Sigmoid colon (tissue), 7 donors: Measurements from ENCODE around the gene ARHGAP18. TPM values are rescaled to one million over a fixed set of nuclear protein-coding genes. Genes with fewer than 3 reads are reported as not detected.
A peak's percentile ranks its signal among the peaks of the same experiment; 100 is the strongest.

ENCODE experiments used
- DNase-seq: peaks from one replicate; pipeline ENCODE4 v3.0.0-alpha.2; 2019
- H3K27ac ChIP-seq, 4 donors: fragments of 200-600 bp; sonication (generic); one replicate each; pipeline ENCODE4 v1.5.1; 2016 to 2019; ENCODE audit warnings: mild to moderate bottlenecking in 1 of 4
- H3K27me3 ChIP-seq, 3 donors: fragments of 200-600 bp; sonication (generic); one replicate each; pipeline ENCODE4 v1.5.1; 2019; ENCODE audit warnings: mild to moderate bottlenecking in 1 of 3
- H3K36me3 ChIP-seq, 4 donors: fragments of 200-600 bp; sonication (generic); one replicate each; pipeline ENCODE4 v1.5.1; 2016 to 2019
- H3K4me1 ChIP-seq, 4 donors: fragments of 200-600 bp; sonication (generic); one replicate each; pipeline ENCODE4 v1.5.1; 2017 to 2019
- H3K4me3 ChIP-seq, 4 donors: fragments of 200-600 bp; sonication (generic); one replicate each; pipeline ENCODE4 v1.5.1; 2017 to 2019; ENCODE audit warnings: mild to moderate bottlenecking in 2 of 4, moderate library complexity in 1 of 4
- H3K9me3 ChIP-seq, 4 donors: fragments of 200-600 bp in 3 of 4; sonication (generic) in 3 of 4; one replicate each; pipeline versions ENCODE4 v1.5.1 to v1.6.1; 2013 to 2019
- CTCF ChIP-seq, 4 experiments: fragments of 450-650 bp in 3 of 4; fragments of 200-600 bp in 1 of 4; IDR thresholded peaks; one replicate each; pipeline ENCODE4 v1.5.1; 2016 to 2019; ENCODE audit warnings: antibody characterized with exemption in 4 of 4, mild to moderate bottlenecking in 3 of 4, moderate library complexity in 2 of 4
- EP300 ChIP-seq, 4 donors: sonication (generic); formaldehyde crosslinking; IDR thresholded peaks; one replicate each; pipeline ENCODE4 v1.6.1; 2017; ENCODE audit warnings: antibody characterized with exemption in 4 of 4
- POLR2A ChIP-seq, 2 donors: fragments of 450-650 bp; IDR thresholded peaks; one replicate each; pipeline ENCODE4 v1.6.1; 2016; ENCODE audit warnings: antibody characterized with exemption in 2 of 2, mild to moderate bottlenecking in 2 of 2, moderate library complexity in 2 of 2
- POLR2AphosphoS5 ChIP-seq, 4 donors: sonication (generic); formaldehyde crosslinking; IDR thresholded peaks; one replicate each; pipeline ENCODE4 v1.6.1; 2017; ENCODE audit warnings: antibody characterized with exemption in 4 of 4
- WGBS, 2 donors: extraction: QIAGEN DNeasy Blood & Tissue Kit; methylation state at CpG; one replicate each; pipeline ENCODE4 v1.1.7; 2013; 5-methylcytosine and 5-hydroxymethylcytosine counted together
- intact Hi-C: fragments of 100-400 bp; cut with DNase I; formaldehyde crosslinking; loops from one replicate; pipeline ENCODE4 v1.15.1; 2023
- polyA plus RNA-seq, 3 donors: library from polyadenylated mRNA; stranded (reverse); fragments of 200-250 nt; gene quantifications; one replicate each; pipeline ENCODE4 v1.2.3, GENCODE V29; 2013
- total RNA-seq, 4 donors: library from RNA; depleted of rRNA; stranded (reverse); fragments of >200 nt; gene quantifications; one replicate each; pipeline ENCODE4 v1.1.0, GENCODE V29; 2016
- donor health status: healthy with polysubstance abuse.
- donor health status: Bipolar disorder and iron deficiency.
- donor health status: healthy.

Gene ARHGAP18
- total and polyA plus RNA-seq, 7 donors = 9.2 to 16.9 (median 10.7) TPM

DNA sequence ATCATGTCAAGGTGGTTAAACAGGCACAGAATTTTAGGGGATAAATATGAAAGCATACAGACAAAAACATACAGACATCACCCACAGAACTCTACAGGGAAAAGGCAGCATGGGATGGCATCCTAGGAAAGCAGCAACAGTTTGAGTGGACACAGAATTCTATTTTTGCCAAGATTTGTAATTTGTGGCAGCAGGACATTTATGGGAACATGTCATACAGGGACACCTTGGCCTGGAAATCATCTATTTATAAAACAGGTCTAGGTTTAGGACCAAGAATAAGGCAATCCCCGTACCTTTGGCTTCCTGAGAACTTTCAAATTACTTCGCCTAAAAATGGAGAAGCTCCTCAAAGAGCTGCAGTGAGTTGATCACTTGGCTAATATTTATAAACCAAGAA, 17.5 kb downstream of the ARHGAP18 start:
- TF ChIP-seq POLR2AphosphoS5 (IDR thresholded peaks at IDR 0.05) = no peak
- no peak for TF ChIP-seq POLR2A (IDR thresholded peaks at IDR 0.05)
- TF ChIP-seq EP300 (IDR thresholded peaks at IDR 0.05) = no peak
- TF ChIP-seq CTCF (IDR thresholded peaks at IDR 0.05) = no peak
- no peak overlapping the region for H3K4me3 ChIP-seq
- H3K27ac ChIP-seq = no peak overlapping the region
- intact Hi-C loops = no loop called here
- no peaks in the 10 kb centered on the region for H3K9me3 ChIP-seq
- no peaks in the 10 kb centered on the region for H3K36me3 ChIP-seq
- H3K4me1 ChIP-seq = no peaks in the 10 kb centered on the region
- no peaks in the 10 kb centered on the region for H3K27me3 ChIP-seq
- no peak for DNase-seq
- WGBS, 2 donors = 87 to 91% methylated on average over 2 of the region's 2 CpGs

DNA sequence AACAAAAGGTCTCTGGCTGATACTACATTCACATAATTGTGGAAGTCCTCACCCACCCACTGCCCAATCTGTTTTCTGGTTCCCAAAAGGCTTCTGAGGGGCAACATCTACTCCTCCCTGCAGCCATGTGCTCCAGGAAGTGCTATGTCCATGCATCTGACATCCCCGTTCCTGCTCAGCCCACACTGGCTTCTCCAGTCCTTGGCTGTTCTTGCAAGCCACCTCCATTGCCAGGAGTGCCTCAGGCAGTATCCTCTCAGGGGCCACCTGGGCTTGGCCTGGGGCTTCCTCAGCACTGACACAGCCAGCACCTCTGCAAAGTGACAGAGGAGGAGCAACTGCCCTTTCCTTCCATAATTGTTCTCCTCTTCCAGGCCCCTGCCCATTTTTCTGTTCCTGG, 18.3 kb downstream of the ARHGAP18 start:
- Histone ChIP-seq H3K27me3 (no peaks in the 10 kb centered on the region), H3K27ac (no peak overlapping the region)

GRCh38 chr6:129691043-129691640, 18.8 kb downstream of the ARHGAP18 start:
- intact Hi-C loops = no loop called here
- no peak overlapping the region for H3K4me3 ChIP-seq
- no peaks in the 10 kb centered on the region for H3K9me3 ChIP-seq
- H3K36me3 ChIP-seq = no peaks in the 10 kb centered on the region
- 87 to 97% methylated on average over 5 of the region's 5 CpGs for WGBS, 2 donors
- no peak for TF ChIP-seq CTCF (IDR thresholded peaks at IDR 0.05)
- TF ChIP-seq POLR2AphosphoS5 (IDR thresholded peaks at IDR 0.05) = no peak
- no peak for TF ChIP-seq EP300 (IDR thresholded peaks at IDR 0.05)
- no peak for TF ChIP-seq POLR2A (IDR thresholded peaks at IDR 0.05)
- no peak overlapping the region for H3K27ac ChIP-seq
- H3K27me3 ChIP-seq = no peaks in the 10 kb centered on the region
- no peak for DNase-seq
- no peaks in the 10 kb centered on the region for H3K4me1 ChIP-seq

More for the DNA sequence above, 18.3 kb downstream of the ARHGAP18 start:
- H3K4me1 ChIP-seq = no peaks in the 10 kb centered on the region
- WGBS, 2 donors = 71 to 72% methylated on average over 1 of the region's 1 CpG
- no peak overlapping the region for H3K4me3 ChIP-seq
- TF ChIP-seq POLR2AphosphoS5 (IDR thresholded peaks at IDR 0.05) = no peak
- TF ChIP-seq EP300 (IDR thresholded peaks at IDR 0.05) = no peak
- TF ChIP-seq CTCF (IDR thresholded peaks at IDR 0.05) = no peak
- TF ChIP-seq POLR2A (IDR thresholded peaks at IDR 0.05) = no peak
- H3K9me3 ChIP-seq = no peaks in the 10 kb centered on the region
- intact Hi-C loops = no loop called here
- DNase-seq = no peak
- H3K36me3 ChIP-seq = no peaks in the 10 kb centered on the region

DNA sequence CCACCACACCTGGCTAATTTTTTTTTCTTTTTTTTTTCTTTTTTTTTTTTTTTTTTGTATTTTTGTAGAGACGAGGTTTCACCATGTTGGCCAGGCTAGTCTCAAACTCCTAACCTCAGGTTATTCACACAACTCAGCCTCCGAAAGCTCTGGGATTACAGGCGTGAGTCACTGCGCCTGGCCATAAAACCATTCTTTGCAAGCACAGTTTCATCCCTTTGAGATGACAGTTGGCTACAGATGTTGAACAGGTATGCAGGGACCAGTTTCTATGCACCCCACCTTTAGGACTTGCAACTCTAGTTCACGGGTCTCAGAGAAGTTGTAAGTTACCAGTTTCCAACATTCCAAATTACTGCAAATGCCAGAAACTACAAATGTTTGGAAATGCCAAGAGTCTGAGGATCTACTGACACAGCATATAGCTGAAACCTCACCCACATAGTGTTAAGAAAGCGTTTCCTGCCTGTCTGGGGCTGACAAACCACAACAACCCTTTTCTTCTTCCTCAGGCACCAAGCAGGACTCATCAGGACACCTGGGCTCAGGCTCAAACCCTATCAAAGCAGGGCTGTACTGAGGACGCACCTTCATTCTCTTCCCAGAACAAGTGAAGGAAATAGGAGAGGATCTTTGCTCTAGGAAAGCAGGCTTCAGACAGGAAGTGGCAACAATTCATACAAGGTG, 22.9 kb downstream of the ARHGAP18 start:
- TF ChIP-seq POLR2A (IDR thresholded peaks at IDR 0.05) = no peak
- no peak for TF ChIP-seq POLR2AphosphoS5 (IDR thresholded peaks at IDR 0.05)
- TF ChIP-seq CTCF (IDR thresholded peaks at IDR 0.05) = no peak
- TF ChIP-seq EP300 (IDR thresholded peaks at IDR 0.05) = no peak
- WGBS, 2 donors = 52 to 71% methylated on average over 7 of the region's 7 CpGs
- DNase-seq = no peak
- Histone ChIP-seq H3K4me1 (peaks cover 0 to 4% (median 0%) of the 10 kb centered on the region in 4 donors), H3K36me3 (no peaks in the 10 kb centered on the region), H3K27me3 (no peaks in the 10 kb centered on the region), H3K9me3 (no peaks in the 10 kb centered on the region), H3K27ac (peak overlapping the region in 2 of 4 donors; percentile 10 to 50), H3K4me3 (no peak overlapping the region)
- intact Hi-C loops = no loop called here
